ENCODE measurements around the gene CCL27. TPM values are rescaled to one million over a fixed set of nuclear protein-coding genes. Genes with fewer than 3 reads are reported as not detected.

The CCL27 gene
- total and polyA plus RNA-seq, 5 donors: 0.18 to 0.46 TPM; not detected in 3

GRCh38 chr9:34691936-34692315 lies 29.5 kb upstream of the CCL27 start:
- H3K4me1 ChIP-seq (ENCODE audit: control insufficient read depth, insufficient read depth, low read length): no peaks in the 10 kb centered on the region
- no peak for DNase-seq
- intact Hi-C loops (cut with DNase I): no loop called here
- H3K4me3 ChIP-seq (ENCODE audit: low read length): no peak overlapping the region
- H3K27ac ChIP-seq (ENCODE audit: low read length): no peak overlapping the region
- 76% methylated on average over 5 of the region's 5 CpGs for WGBS
- ATAC-seq: no peak
- no peaks in the 10 kb centered on the region for H3K9me3 ChIP-seq (ENCODE audit: control insufficient read depth, low read length)
- no peaks in the 10 kb centered on the region for H3K27me3 ChIP-seq (ENCODE audit: control insufficient read depth, insufficient read depth)

- 58% methylated on average over 6 of the region's 6 CpGs for WGBS
- Histone ChIP-seq H3K4me1 (ENCODE audit: control insufficient read depth, insufficient read depth, low read length) (no peaks in the 10 kb centered on the region), H3K27ac (ENCODE audit: low read length) (no peak within 1 kb of the TSS), H3K4me3 (ENCODE audit: low read length) (no peak within 1 kb of the TSS), H3K27me3 (ENCODE audit: control insufficient read depth, insufficient read depth) (no peaks in the 10 kb centered on the region), H3K9me3 (ENCODE audit: control insufficient read depth, low read length) (no peaks in the 10 kb centered on the region)
- ATAC-seq: peak in 1 of 2 donors; percentile 25
- intact Hi-C loops (cut with DNase I): no loop called here
- DNase-seq: peak in 1 of 3 donors; percentile 49
Observed at GRCh38 chr9:34690983-34691935, 28.8 kb upstream of the CCL27 start, which contains the start of gene CCL19. Gene CCL19, minus strand, starts transcription at chr9:34691276. Its CDS starts 137 bp downstream, at chr9:34691139.

- Histone ChIP-seq H3K27me3 (ENCODE audit: control insufficient read depth, insufficient read depth) (no peaks in the 10 kb centered on the region), H3K4me3 (ENCODE audit: low read length) (no peak overlapping the region), H3K9me3 (ENCODE audit: control insufficient read depth, low read length) (no peaks in the 10 kb centered on the region), H3K4me1 (ENCODE audit: control insufficient read depth, insufficient read depth, low read length) (no peaks in the 10 kb centered on the region), H3K27ac (ENCODE audit: low read length) (no peak overlapping the region)
- ATAC-seq: no peak
- intact Hi-C loops (cut with DNase I): no loop called here
- DNase-seq: no peak
- 89% methylated on average over 8 of the region's 8 CpGs for WGBS
Observed at GRCh38 chr9:34689512-34689911, 27.1 kb upstream of the CCL27 start.

GRCh38 chr9:34689116-34689470 lies 26.6 kb upstream of the CCL27 start:
- Histone ChIP-seq H3K27me3 (ENCODE audit: control insufficient read depth, insufficient read depth) (no peaks in the 10 kb centered on the region), H3K4me1 (ENCODE audit: control insufficient read depth, insufficient read depth, low read length) (no peaks in the 10 kb centered on the region), H3K9me3 (ENCODE audit: control insufficient read depth, low read length) (no peaks in the 10 kb centered on the region), H3K4me3 (ENCODE audit: low read length) (no peak overlapping the region), H3K27ac (ENCODE audit: low read length) (no peak overlapping the region)
- intact Hi-C loops (cut with DNase I): no loop called here
- no peak for DNase-seq
- no peak for ATAC-seq
- 87% methylated on average over 4 of the region's 4 CpGs for WGBS

- H3K27ac ChIP-seq (ENCODE audit: low read length): no peak overlapping the region
- ATAC-seq: no peak
- no peak overlapping the region for H3K4me3 ChIP-seq (ENCODE audit: low read length)
- intact Hi-C loops (cut with DNase I): no loop called here
- no peaks in the 10 kb centered on the region for H3K27me3 ChIP-seq (ENCODE audit: control insufficient read depth, insufficient read depth)
- 73% methylated on average over 5 of the region's 5 CpGs for WGBS
- no peak for DNase-seq
- no peaks in the 10 kb centered on the region for H3K4me1 ChIP-seq (ENCODE audit: control insufficient read depth, insufficient read depth, low read length)
- no peaks in the 10 kb centered on the region for H3K9me3 ChIP-seq (ENCODE audit: control insufficient read depth, low read length)
Observed at GRCh38 chr9:34688329-34689115, 26.1 kb upstream of the CCL27 start.

- Histone ChIP-seq H3K4me3 (ENCODE audit: low read length) (no peak overlapping the region), H3K4me1 (ENCODE audit: control insufficient read depth, insufficient read depth, low read length) (no peaks in the 10 kb centered on the region), H3K27me3 (ENCODE audit: control insufficient read depth, insufficient read depth) (no peaks in the 10 kb centered on the region), H3K9me3 (ENCODE audit: control insufficient read depth, low read length) (no peaks in the 10 kb centered on the region), H3K27ac (ENCODE audit: low read length) (no peak overlapping the region)
- ATAC-seq (no peak), DNase-seq (no peak)
- intact Hi-C loops (cut with DNase I): no loop called here
- 90% methylated on average over 10 of the region's 10 CpGs for WGBS
Observed at GRCh38 chr9:34687276-34688030, 25.0 kb upstream of the CCL27 start.

- intact Hi-C loops (cut with DNase I): no loop called here
Observed at GRCh38 chr9:34686732-34687131, 24.3 kb upstream of the CCL27 start.

GRCh38 chr9:34686231-34686630 lies 23.8 kb upstream of the CCL27 start:
- no peaks in the 10 kb centered on the region for H3K9me3 ChIP-seq (ENCODE audit: control insufficient read depth, low read length)
- WGBS: 64% methylated on average over 5 of the region's 5 CpGs
- intact Hi-C loops (cut with DNase I): no loop called here
- no peaks in the 10 kb centered on the region for H3K4me1 ChIP-seq (ENCODE audit: control insufficient read depth, insufficient read depth, low read length)
- no peaks in the 10 kb centered on the region for H3K27me3 ChIP-seq (ENCODE audit: control insufficient read depth, insufficient read depth)
- H3K27ac ChIP-seq (ENCODE audit: low read length): no peak overlapping the region
- ATAC-seq (peak; percentile 53 to 66), DNase-seq (peak; percentile 55 to 72 (median 66))
- H3K4me3 ChIP-seq (ENCODE audit: low read length): no peak overlapping the region

More at GRCh38 chr9:34686732-34687131, 24.3 kb upstream of the CCL27 start:
- H3K9me3 ChIP-seq (ENCODE audit: control insufficient read depth, low read length): no peaks in the 10 kb centered on the region
- H3K4me3 ChIP-seq (ENCODE audit: low read length): no peak overlapping the region
- 35% methylated on average over 1 of the region's 1 CpG for WGBS
- no peaks in the 10 kb centered on the region for H3K4me1 ChIP-seq (ENCODE audit: control insufficient read depth, insufficient read depth, low read length)
- no peaks in the 10 kb centered on the region for H3K27me3 ChIP-seq (ENCODE audit: control insufficient read depth, insufficient read depth)
- no peak overlapping the region for H3K27ac ChIP-seq (ENCODE audit: low read length)
- DNase-seq: no peak
- ATAC-seq: peak in 1 of 2 donors; percentile 9

- Histone ChIP-seq H3K4me3 (ENCODE audit: low read length) (no peak overlapping the region), H3K27ac (ENCODE audit: low read length) (no peak overlapping the region), H3K4me1 (ENCODE audit: control insufficient read depth, insufficient read depth, low read length) (no peaks in the 10 kb centered on the region), H3K27me3 (ENCODE audit: control insufficient read depth, insufficient read depth) (no peaks in the 10 kb centered on the region), H3K9me3 (ENCODE audit: control insufficient read depth, low read length) (no peaks in the 10 kb centered on the region)
- intact Hi-C loops (cut with DNase I): no loop called here
- no peak for DNase-seq
- no peak for ATAC-seq
- WGBS: 72% methylated on average over 4 of the region's 4 CpGs
Observed at GRCh38 chr9:34685591-34685990, 23.1 kb upstream of the CCL27 start.

- intact Hi-C loops (cut with DNase I): no loop called here
- H3K27ac ChIP-seq (ENCODE audit: low read length): no peak overlapping the region
- ATAC-seq (no peak), DNase-seq (no peak)
- no peak overlapping the region for H3K4me3 ChIP-seq (ENCODE audit: low read length)
- WGBS: 95% methylated on average over 4 of the region's 4 CpGs
- H3K9me3 ChIP-seq (ENCODE audit: control insufficient read depth, low read length): no peaks in the 10 kb centered on the region
- H3K4me1 ChIP-seq (ENCODE audit: control insufficient read depth, insufficient read depth, low read length): no peaks in the 10 kb centered on the region
- H3K27me3 ChIP-seq (ENCODE audit: control insufficient read depth, insufficient read depth): no peaks in the 10 kb centered on the region
Observed at GRCh38 chr9:34684816-34685215, 22.4 kb upstream of the CCL27 start.
